Dermis blood vessel endothelial cell (primary cell): ENCODE results near the gene BRI3. TPM values are rescaled to one million over a fixed set of nuclear protein-coding genes. Genes with fewer than 3 reads are reported as not detected.

Source experiments
- DNase-seq: peaks from one replicate; pipeline ENCODE4 v3.0.0; 2010
- total RNA-seq: library from RNA; depleted of rRNA; stranded (reverse); fragments of >200 nt; gene quantifications from 2 replicates; pipeline ENCODE4 v1.2.3, GENCODE V29; 2014

BRI3 gene
- total RNA-seq, 1 donor from 2014 or later, result 39.7 TPM

DNA sequence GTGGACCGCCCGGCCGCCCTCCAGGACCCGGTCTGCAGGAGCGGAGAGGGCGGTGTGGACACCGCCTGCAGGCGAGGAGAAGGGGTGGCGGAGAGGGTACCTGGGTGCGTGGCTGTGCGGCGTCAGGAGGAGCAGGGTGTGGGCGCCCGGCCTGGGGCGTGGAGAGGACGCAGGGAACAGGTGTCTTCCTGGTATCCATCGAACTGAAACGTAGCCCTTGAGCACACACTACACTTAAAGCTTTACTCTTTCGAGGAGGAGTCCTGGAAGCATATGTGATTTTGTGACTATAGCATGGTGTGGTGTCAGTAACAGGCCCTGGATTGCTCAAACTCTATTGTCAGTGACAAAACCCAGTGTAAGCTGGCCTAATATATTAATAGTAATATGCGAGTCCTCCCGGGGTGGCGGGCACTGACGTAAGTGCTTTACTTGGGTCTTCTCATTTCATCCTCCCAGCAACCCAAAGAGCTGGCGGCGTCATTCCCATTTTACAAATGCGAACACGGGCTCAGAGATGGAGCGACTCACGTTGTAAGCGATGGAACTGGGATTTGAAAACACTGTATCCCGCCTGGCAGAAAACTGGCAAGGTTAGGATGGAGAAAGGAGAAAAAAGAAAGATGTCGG lies 28.9 kb upstream of the BRI3 start:
- DNase-seq, result no peak

DNA sequence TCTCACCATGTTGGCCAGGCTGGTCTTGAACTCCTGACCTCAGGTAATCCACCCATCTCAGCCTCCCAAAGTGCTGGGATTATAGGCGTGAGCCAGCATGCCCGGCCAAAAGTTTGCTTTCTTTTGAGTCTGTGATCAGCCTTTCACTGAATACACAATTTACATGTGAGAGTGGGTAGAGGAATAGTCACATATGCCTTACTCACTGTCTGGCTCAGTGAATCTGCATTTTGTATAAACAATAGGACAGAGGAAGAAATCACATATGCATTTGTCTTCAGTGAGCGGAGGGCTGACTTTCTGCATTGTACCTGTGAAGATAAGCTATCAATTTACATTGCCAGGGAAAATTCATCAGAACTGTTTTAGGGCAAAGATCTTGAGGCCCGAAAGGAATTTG lies 27.0 kb upstream of the BRI3 start:
- DNase-seq, result no peak

DNA sequence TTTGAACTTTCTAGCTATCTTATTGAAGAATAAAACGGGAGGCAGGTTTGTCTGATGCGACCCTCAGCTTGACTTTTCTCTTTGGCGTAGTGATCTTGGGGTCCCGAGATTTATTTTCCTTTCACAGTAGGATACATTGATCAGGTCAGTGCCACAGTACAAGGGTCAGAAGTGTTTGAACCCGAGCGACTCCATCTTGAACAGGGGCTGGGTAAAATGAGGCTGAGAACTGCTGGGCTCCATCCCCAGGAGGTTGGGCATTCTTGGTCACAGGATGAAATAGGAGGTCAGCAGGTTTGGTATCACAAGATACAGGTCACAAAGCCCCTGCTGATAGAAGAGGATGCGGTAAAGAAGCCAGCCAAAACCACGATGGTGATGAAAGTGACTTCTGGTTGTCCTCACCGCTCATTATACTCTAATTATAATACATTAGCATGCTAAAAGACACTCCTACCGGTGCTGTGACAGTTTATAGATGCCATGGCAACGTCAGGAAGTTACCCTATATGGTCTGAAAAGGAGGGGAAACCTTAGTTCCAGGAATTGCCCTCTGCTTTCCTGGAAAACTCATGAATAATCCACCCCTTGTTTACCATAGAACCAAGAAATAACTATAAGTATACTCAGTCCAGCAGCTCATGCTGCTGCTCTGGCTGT lies 26.4 kb upstream of the BRI3 start:
- peak; percentile 43 for DNase-seq

DNA sequence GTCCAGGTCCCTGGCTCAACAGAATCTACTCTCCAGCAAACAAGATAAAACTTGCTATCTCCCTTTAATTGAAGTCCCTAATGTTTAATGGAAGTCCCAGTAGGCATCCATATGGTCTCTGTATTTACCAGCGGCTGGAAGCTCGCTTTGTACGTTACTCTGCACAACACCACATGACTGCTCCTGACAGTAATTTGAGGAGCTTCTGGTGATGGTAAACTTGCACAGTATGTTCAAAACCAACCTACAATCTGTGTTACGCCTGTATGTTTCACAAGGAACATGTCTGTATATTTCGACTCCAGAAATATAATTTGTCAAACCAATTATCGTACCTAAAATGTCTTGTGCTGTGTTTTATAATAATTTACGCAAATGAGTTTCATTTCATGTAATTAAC lies 25.1 kb upstream of the BRI3 start:
- DNase-seq, result no peak

DNA sequence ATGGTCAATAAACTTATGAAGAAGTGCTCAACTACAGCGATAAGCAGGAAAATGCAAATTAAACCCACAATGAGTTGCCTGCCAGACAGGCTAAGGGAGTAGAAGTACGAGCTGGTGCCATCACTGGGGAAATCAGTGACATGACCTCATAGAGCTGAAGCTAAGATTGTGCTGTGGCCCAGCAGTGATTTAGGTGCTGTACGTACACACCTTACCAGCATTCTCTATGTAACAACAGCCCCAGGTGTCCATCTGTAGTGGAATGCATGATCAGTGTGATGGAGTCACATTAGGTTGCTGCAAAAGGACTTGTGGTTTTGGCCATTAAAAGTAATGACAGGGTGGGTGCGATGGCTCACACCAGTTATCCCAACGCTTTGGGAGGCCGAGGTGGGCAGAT lies 23.8 kb upstream of the BRI3 start:
- DNase-seq, result no peak

DNA sequence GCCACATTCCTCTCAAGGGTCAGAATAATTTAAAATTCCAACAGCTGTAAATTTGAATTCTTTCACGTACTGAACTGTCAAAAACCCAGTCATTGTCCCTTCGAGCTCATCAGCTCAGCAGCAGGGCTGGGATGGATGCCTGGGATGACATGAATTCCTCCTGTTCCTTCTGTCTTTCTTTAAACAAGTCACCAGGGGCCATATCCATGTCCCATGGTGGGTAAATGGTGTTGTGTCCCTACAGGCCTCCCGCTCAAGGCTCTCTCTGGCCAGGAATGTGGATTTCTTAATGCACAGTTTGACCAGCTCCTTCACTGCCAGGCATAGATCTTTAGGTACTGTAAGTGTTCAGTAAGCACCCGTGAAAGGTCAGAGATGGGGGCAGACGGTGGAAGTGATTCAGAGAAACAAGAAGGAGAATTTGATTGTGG lies 15.6 kb upstream of the BRI3 start:
- DNase-seq, result peak; percentile 72

DNA sequence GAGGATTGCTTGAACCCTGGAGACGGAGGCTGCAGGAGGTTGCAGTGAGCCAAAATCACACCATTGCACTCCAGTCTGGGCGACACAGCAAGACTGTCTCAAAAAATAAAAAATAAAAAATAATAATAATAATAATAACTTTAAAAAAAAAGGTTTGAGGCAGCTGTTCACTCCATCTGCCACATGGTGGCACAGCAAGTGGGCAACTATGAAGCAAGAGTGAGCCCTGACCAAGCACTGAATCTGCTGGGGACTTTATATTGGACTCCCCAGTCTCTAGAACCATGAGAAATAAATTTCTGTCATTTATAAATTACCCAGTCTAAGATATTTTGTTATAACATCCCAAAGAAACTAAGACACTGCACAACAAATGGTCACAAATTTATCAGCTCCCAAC lies 14.6 kb upstream of the BRI3 start:
- DNase-seq, result peak; percentile 54

DNA sequence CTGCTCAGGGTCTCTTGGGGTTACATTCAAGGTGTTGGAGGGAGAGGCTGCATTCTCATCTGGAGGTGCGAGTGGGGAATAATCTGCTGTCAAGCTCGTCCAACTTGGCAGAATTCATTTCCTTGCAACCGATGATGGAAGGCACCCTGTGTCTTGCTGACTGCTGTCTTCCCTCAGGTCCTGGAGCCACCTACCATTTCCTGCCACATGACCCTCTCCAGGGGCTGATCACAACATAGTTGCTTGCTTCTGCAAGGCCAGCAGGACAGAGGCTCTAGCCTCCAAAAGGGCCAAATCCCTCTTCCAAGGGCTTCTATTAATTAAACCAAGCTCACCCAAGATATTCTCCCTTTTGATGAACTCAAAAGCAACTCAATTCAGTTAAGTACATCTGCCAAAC lies 14.2 kb upstream of the BRI3 start:
- DNase-seq, result no peak

DNA sequence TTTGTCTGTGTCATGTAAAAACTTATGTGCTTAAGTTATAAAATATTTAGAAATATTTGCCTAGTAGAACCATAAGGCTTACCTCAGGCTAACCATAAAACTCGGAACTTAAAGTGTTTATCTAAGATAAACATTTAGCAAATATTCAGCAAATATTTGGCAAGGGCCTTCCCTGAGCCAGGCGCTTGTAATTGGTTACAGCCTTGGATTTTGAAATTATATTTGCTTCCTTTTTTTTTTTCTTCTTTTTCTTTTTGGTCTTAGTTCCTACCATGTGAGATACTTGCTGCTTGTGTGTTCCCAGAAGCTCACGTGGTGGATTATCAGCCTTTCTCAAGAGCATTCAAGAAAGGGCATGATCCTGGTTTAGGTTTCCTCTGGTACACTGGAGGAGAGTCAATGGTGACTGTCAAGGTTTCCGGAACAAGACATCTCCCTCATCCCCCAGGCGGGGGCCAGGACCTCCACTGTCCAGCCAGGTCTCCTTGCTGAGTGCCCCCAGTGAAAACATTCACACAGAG lies 5.2 kb upstream of the BRI3 start:
- no peak for DNase-seq

DNA sequence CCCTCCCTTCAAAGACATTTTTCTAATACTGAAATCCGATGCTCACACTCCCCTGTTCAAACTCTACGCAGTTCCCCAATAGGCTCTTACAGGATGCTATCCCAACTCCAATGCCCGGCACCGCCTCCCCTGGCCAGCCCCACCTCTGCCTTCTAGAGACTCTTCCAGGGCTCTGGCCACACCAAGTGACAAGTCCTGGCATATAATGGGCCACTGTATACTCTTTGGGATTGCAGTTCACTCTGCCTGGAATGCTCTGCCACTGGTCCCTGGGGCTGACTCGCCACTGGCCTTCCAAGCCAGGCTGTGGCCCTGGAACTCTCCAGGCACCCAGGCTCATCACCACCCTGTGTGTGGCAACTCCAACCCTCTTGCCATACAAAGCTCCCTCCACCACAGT lies 3.1 kb upstream of the BRI3 start:
- no peak for DNase-seq

DNA sequence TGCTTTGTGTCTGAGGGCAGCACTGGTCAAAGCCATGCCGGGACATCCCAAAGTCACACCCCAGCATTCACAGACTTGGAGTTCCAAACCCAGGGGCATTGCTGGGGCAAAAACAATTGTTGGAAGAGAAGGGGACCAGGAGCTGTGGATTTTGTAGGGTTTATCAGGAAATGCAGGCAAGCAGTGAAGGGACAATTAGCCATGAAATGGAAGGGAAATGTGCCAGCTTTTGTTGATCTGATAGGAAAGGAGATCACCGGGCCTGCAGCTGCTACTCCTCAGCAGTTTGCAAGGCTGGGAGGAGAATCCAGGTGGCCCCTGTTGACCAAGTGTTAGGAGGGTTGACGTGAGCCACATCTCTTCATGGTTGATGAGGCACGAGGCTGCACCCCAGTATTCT lies 2.5 kb upstream of the BRI3 start:
- DNase-seq, result no peak

DNA sequence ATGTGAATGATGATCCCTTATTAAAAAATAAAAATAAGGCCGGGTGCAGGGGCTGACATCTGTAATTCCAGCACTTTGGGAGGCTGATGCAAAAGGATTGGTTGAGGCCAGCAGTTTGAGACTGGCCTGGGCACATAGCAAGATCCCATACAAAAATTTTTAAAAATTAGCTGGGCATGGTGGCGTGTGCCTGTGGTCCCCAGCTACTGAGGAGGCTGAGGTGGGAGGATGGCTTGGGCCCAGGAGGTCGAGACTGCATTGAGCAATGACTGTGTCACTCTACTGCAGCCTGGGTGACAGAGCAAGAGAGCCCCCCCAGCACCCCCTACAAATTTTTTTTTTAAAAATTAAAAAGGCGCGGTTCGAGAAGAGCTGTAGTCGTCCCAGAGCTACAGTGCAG lies 1.2 kb upstream of the BRI3 start:
- no peak for DNase-seq

DNA sequence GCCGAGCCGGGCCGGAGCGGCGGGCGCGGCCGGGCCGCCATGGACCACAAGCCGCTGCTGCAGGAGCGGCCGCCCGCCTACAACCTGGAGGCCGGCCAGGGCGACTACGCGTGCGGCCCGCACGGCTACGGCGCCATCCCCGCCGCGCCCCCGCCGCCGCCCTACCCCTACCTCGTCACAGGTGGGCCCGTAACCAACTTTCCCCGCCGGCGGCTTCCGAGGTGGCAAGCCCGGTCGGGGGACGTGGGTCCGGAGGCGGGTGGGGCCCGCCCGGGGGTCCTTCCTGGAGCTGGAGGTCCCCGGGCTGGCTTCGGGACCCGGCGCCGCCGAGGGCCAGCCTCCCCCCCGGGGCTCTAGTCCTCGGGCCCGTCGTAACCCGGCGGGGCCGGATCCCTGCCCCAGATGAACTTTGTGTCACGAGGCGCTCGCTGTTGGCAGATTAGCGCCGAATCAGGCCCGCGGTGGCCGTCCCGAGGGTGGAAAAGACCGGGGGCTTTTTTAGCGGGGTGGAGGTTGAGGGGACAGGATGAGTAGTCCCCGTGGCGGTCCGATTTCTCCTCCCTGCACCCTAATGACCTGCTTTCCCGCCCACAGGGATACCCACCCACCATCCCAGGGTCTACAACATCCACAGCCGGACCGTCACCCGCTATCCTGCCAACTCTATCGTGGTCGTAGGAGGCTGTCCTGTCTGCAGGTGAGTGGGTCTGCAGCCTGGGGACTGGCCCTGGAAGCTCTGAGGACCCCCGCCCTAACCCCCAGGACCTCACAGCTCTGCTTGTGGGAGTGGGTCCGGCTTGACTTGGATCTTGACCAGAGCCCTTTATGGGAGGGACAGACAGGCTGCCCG lies 496 bp downstream of the BRI3 start:
- DNase-seq, result peak; percentile 24

DNA sequence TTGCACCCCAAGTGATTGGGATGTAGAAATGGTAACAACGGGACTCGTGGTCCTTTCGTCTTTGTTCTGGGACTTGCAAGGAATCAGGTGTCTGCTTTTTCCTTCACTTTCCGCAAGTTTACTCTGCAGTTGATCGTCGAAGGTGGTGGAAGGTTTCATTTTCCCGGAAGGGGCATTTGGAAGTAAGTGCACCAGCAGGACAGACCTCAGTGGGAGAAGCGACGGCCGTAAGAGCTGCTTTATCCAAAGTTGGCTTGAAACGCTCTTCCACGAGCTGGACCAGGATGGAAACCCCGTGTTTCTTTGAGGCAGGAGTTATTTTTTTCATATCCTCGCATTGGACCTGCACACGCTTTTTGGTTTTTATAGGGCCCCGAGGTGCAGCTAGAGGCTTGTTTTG lies 1.2 kb downstream of the BRI3 start:
- DNase-seq, result peak; percentile 39

DNA sequence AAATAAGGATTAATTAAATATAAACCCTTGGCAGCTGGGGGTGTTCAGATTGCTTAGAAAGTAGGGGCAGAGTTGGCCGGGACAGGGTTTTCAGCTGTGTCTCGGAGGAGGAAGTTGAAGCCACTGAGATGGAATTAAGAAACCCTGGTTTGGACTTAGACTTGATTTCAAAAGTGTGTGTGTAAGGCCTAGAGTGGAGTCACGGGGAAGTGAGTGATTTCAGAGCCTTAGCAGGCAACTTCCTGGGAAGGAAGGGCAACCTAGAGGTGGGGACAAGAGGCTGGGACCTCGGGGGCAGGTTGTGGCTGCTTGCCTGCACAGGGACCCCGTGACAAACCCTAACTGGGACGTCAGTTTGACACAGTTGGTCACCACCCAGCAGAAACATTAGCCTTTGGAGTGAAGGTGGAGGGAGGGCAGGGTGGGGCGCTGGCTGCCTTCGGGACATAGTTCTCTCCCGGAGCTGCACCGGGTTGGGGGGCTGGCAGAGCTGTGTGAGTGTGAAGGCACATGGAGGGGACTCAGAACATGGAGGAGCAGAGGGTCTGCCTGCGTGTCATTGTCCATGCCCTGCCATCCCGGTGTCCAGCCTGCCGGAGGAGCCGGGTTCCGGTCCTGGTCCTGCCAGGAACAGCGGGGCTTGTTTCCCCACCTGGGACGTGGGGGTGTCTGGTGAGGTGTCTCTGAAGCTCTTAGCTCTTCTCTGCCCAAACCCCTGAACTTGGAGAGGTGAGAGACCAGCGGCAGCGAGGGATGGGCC lies 1.8 kb downstream of the BRI3 start:
- peak; percentile 71 for DNase-seq

DNA sequence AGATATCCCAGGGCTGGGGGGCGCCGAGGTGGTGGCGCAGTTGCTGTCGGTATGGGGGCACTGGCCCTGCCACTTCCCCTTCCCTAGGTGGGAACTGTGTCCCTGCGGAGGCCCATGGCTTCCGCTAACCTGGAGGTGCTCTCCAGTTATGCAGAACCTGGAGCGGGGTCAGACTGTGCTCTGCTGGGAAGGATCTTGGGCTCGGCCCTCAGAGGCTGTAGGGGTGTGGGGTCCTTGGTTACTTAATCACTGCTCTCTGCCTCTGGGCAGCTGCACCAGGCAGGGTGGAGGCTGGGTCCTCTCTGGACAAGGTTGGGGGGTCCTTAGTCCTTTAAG lies 2.4 kb downstream of the BRI3 start:
- no peak for DNase-seq

DNA sequence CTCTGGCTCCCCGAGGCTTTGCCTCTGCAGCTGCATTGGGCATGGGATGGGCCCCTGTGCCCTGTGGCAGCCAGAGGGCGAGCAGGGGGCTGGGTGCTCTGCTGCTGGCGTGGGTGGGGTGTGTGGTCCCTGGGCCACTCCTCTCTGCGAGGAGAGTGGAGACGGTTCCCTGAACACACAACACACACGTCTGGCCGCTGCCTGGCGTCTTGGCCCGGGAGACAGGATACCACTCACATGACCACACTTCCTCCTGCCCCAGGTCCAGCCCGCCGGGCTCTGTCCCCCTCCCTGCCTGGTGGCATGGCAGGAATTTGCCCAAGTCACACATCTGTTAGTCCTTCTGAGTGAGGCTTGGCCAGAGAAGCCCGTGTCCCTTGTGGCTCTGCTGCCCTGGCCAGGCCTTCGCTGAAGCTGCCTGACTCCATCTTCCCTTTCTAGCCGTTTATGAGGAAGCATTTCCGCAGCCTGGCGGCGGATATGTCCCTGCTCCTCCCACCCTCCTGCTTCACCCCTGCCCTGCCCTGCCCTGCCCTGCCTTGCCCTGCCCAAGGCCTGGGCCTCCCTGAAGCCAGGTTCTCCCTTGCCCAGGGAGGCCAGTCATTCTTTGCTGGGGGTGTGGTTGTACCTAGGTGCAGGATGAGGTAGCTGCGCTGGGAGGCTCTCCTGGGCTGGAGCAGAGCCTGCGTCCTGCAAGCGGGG lies 3.0 kb downstream of the BRI3 start:
- DNase-seq, result peak; percentile 90

DNA sequence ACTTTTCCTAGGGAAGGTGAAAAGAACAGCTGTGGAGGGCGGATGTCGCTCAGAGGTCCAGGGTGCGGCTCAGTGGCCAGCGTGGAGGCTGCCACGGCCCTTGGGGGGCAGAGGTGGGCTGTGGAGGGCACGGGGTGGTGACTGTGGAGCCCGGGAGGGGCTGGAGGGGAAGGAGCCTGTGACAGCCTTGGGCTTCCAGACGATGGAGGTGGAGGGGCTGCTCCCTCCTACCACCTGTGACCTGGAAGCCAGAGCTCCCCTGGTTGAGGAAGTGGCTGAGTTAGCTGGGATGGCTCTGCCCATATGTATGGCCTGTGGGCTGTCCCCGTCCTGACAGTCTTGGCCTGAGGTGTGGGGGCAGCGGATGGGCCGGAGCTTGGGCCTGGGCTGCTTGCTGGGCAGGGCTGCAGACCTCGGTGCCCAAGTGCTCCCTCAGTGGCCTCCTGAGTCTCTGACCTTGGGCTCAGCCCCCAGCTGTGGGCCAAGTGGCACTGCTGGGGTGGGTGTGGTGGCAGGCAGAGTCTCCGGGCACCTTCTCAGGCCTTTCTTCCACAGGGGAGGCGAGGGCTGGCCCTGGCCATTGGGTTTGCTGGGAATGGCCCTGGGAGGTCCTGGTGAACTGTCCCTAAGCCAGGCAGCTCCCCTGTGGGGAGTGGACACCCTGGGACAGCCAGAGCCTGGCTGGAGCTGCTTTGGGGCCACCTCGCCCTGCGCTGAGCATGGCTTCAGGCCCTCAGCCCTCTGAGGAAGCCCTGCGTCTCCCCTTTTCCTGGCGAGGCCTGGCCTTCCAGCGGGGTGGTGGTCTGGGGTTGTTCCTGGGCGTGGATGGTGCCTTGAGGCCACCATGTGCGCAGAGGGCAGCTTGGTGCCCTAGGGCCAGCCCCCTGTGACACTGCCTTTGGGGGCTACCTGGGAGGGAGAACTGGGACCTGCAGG lies 3.9 kb downstream of the BRI3 start:
- no peak for DNase-seq

DNA sequence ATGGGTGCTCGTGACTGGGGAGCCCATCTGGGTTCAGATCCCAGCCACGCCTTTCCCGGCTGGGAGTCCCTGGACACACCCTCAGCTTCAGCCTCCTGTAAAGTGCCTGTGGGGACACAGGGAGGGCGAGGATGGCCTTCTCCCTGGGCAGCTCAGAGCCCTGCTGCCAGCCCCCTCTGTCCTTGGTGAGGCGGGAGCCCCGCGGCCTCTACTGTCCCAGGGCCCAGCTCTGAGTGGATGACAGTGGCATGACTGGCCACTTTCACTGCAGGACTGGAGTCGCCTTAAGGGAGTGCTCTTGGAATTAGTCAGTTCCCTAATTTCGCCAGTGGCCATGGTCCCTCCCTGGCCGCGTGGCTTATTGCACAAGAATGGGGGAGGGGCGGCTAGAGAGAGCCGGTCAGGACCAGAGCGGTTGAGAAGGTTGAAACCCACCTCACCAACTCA lies 4.6 kb downstream of the BRI3 start:
- DNase-seq, result no peak

DNA sequence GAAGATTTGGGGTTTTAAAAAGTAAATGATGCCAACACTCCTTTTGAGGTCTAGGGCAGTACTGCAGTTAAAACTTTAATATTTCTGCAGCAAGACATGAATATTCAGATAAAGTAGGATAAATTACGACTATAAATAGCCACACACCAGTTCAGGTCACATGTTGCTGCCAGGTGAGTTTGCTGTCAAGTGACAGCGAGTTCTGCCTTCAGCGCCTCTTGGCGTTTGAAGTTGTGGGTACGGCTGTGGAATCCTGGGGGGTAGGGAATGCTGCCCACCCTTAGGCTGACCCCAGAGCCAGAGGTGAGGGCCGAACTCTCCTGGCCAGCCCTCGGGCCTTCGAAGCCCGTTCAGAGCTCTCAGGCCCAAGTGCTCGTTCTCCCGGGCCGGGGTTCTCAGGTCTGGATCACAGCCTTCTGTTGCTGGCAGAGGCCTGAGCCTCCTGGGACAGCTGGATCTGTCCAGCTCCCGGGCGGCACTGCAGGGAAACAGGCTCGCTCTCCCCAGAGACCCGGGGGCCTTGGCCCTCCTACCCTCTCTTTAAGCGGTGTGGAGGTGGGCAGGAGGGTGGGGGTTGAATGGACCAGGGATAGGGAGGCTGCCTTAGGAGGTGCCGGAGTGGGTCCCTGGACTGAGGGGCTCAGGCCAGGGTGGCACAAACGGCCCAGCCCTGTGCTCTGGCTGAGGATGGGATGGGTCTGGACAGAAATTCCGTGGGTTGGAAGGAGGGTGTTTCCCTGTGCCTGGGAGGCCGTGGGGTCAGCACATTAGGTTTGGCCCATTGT lies 5.4 kb downstream of the BRI3 start:
- DNase-seq, result no peak
